ENCODE measurements around the gene ATP11C. TPM values are rescaled to one million over a fixed set of nuclear protein-coding genes. Genes with fewer than 3 reads are reported as not detected.

ATP11C gene
- total and polyA plus RNA-seq, 10 of the 15 experiments (the other 5 are each of a cell fraction or from before 2014, with no cell fraction given): 16.2 to 44.0 (median 24.8) TPM

DNA sequence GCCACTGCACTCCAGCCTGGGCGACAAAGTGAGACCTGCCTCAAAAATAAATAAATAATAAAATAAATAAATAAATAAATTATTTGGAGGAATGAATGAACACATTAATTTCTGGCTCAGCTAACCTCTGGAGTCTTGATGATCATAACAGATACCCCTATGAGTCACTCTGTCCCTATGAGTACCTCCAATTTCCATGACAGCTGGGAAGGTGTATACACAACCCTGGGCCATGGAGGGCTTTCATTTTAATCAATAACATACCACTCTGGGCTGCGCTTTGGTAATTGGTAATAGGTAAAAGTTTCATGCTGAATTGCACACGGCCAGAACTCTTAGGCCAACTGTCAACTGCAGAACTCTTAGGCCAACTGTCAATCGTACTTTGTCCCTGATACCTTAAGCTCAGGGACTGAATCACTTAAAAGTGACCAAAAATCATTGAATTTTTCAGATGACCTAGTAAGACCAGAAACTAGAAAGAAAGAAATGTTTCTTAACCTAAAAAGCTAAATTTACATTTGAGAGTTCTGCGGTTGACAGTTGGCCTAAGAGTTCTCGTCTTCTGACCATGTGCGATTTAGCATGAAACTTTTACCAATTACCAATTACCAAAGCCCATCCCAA is 112.4 kb downstream of the ATP11C start:
- 60% methylated on average over 7 of the region's 7 CpGs for WGBS (ENCODE audit: insufficient coverage, insufficient replicate concordance, low lambda C conversion rate, missing lambda C conversion rate)
- ChIA-PET CTCF (no interaction called here), SMC1A (ENCODE audit: uncharacterized antibody, unreplicated experiment) (no interaction called here), RAD21 (ENCODE audit: unreplicated experiment) (no interaction called here), POLR2A (no interaction called here)
- ATAC-seq: no peak
- Histone ChIP-seq H3K4me2 (ENCODE audit: control insufficient read depth, insufficient read depth) (no peak overlapping the region), H3K9ac (ENCODE audit: control insufficient read depth, insufficient read depth, low read length) (no peak overlapping the region), H2AFZ (ENCODE audit: control insufficient read depth, low read depth, low read length) (no peak overlapping the region), H3K27ac (ENCODE audit: control insufficient read depth, insufficient read depth) (no peak overlapping the region), H3K36me3 (ENCODE audit: control insufficient read depth in 2 of 2, insufficient read depth in 2 of 2, low read length in 1 of 2) (no peaks in the 10 kb centered on the region), H3K4me1 (ENCODE audit: control insufficient read depth, insufficient read depth, low read length) (no peaks in the 10 kb centered on the region), H3K9me3 (replicated peaks; ENCODE audit: control insufficient read depth, insufficient read depth, low read length) (no peaks in the 10 kb centered on the region), H3K4me3 (no peak overlapping the region), H4K20me1 (ENCODE audit: control insufficient read depth, insufficient read depth) (no peaks in the 10 kb centered on the region), H3K27me3 (replicated peaks in 1 of 2; ENCODE audit: control insufficient read depth in 2 of 2, insufficient read depth in 2 of 2, low read length in 1 of 2) (no peaks in the 10 kb centered on the region), H3K79me2 (ENCODE audit: control insufficient read depth, insufficient read depth, low read length) (no peaks in the 10 kb centered on the region)
- DNase-seq (ENCODE audit: low read depth, low spot score): no peak
- in situ Hi-C loops (cut with MboI) (no loop called here), intact Hi-C loops (cut with micrococcal nuclease; ENCODE audit: unreplicated experiment) (no loop called here)
- no TSS peak for BruUV-seq (replicated peaks)
- FAIRE-seq: no peak
- TF ChIP-seq POLR2AphosphoS2 (IDR thresholded peaks at IDR 0.05; ENCODE audit: low read depth, low read length): no peak
- TF ChIP-seq TAF1 (IDR thresholded peaks at IDR 0.05; ENCODE audit: borderline replicate concordance, low read depth, low read length): no peak
- no peak for TF ChIP-seq RCOR1 (conservative IDR thresholded peaks at IDR 0.05; ENCODE audit: low read depth, low read length)
- TF ChIP-seq, protein P1, sequence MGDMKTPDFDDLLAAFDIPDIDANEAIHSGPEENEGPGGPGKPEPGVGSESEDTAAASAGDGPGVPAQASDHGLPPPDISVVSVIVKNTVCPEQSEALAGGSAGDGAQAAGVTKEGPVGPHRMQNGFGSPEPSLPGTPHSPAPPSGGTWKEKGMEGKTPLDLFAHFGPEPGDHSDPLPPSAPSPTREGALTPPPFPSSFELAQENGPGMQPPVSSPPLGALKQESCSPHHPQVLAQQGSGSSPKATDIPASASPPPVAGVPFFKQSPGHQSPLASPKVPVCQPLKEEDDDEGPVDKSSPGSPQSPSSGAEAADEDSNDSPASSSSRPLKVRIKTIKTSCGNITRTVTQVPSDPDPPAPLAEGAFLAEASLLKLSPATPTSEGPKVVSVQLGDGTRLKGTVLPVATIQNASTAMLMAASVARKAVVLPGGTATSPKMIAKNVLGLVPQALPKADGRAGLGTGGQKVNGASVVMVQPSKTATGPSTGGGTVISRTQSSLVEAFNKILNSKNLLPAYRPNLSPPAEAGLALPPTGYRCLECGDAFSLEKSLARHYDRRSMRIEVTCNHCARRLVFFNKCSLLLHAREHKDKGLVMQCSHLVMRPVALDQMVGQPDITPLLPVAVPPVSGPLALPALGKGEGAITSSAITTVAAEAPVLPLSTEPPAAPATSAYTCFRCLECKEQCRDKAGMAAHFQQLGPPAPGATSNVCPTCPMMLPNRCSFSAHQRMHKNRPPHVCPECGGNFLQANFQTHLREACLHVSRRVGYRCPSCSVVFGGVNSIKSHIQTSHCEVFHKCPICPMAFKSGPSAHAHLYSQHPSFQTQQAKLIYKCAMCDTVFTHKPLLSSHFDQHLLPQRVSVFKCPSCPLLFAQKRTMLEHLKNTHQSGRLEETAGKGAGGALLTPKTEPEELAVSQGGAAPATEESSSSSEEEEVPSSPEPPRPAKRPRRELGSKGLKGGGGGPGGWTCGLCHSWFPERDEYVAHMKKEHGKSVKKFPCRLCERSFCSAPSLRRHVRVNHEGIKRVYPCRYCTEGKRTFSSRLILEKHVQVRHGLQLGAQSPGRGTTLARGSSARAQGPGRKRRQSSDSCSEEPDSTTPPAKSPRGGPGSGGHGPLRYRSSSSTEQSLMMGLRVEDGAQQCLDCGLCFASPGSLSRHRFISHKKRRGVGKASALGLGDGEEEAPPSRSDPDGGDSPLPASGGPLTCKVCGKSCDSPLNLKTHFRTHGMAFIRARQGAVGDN (IDR thresholded peaks at IDR 0.05): no peak
- no peak for TF ChIP-seq NFYA (IDR thresholded peaks at IDR 0.05; ENCODE audit: borderline replicate concordance, low read depth, low read length)
- TF ChIP-seq, protein P2, sequence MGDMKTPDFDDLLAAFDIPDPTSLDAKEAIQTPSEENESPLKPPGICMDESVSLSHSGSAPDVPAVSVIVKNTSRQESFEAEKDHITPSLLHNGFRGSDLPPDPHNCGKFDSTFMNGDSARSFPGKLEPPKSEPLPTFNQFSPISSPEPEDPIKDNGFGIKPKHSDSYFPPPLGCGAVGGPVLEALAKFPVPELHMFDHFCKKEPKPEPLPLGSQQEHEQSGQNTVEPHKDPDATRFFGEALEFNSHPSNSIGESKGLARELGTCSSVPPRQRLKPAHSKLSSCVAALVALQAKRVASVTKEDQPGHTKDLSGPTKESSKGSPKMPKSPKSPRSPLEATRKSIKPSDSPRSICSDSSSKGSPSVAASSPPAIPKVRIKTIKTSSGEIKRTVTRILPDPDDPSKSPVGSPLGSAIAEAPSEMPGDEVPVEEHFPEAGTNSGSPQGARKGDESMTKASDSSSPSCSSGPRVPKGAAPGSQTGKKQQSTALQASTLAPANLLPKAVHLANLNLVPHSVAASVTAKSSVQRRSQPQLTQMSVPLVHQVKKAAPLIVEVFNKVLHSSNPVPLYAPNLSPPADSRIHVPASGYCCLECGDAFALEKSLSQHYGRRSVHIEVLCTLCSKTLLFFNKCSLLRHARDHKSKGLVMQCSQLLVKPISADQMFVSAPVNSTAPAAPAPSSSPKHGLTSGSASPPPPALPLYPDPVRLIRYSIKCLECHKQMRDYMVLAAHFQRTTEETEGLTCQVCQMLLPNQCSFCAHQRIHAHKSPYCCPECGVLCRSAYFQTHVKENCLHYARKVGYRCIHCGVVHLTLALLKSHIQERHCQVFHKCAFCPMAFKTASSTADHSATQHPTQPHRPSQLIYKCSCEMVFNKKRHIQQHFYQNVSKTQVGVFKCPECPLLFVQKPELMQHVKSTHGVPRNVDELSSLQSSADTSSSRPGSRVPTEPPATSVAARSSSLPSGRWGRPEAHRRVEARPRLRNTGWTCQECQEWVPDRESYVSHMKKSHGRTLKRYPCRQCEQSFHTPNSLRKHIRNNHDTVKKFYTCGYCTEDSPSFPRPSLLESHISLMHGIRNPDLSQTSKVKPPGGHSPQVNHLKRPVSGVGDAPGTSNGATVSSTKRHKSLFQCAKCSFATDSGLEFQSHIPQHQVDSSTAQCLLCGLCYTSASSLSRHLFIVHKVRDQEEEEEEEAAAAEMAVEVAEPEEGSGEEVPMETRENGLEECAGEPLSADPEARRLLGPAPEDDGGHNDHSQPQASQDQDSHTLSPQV (IDR thresholded peaks at IDR 0.05): no peak
- TF ChIP-seq, protein P3, sequence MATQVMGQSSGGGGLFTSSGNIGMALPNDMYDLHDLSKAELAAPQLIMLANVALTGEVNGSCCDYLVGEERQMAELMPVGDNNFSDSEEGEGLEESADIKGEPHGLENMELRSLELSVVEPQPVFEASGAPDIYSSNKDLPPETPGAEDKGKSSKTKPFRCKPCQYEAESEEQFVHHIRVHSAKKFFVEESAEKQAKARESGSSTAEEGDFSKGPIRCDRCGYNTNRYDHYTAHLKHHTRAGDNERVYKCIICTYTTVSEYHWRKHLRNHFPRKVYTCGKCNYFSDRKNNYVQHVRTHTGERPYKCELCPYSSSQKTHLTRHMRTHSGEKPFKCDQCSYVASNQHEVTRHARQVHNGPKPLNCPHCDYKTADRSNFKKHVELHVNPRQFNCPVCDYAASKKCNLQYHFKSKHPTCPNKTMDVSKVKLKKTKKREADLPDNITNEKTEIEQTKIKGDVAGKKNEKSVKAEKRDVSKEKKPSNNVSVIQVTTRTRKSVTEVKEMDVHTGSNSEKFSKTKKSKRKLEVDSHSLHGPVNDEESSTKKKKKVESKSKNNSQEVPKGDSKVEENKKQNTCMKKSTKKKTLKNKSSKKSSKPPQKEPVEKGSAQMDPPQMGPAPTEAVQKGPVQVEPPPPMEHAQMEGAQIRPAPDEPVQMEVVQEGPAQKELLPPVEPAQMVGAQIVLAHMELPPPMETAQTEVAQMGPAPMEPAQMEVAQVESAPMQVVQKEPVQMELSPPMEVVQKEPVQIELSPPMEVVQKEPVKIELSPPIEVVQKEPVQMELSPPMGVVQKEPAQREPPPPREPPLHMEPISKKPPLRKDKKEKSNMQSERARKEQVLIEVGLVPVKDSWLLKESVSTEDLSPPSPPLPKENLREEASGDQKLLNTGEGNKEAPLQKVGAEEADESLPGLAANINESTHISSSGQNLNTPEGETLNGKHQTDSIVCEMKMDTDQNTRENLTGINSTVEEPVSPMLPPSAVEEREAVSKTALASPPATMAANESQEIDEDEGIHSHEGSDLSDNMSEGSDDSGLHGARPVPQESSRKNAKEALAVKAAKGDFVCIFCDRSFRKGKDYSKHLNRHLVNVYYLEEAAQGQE (IDR thresholded peaks at IDR 0.05; ENCODE audit: low read depth, low read length): no peak
- TF ChIP-seq CHD4 (IDR thresholded peaks at IDR 0.05): no peak
- TF ChIP-seq, protein P4, sequence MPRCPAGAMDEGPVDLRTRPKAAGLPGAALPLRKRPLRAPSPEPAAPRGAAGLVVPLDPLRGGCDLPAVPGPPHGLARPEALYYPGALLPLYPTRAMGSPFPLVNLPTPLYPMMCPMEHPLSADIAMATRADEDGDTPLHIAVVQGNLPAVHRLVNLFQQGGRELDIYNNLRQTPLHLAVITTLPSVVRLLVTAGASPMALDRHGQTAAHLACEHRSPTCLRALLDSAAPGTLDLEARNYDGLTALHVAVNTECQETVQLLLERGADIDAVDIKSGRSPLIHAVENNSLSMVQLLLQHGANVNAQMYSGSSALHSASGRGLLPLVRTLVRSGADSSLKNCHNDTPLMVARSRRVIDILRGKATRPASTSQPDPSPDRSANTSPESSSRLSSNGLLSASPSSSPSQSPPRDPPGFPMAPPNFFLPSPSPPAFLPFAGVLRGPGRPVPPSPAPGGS (IDR thresholded peaks at IDR 0.05; ENCODE audit: borderline replicate concordance, insufficient read depth, low read depth, low read length, poor library complexity, severe bottlenecking): no peak
